ENCODE measurements around the gene LYPLAL1.

DNA sequence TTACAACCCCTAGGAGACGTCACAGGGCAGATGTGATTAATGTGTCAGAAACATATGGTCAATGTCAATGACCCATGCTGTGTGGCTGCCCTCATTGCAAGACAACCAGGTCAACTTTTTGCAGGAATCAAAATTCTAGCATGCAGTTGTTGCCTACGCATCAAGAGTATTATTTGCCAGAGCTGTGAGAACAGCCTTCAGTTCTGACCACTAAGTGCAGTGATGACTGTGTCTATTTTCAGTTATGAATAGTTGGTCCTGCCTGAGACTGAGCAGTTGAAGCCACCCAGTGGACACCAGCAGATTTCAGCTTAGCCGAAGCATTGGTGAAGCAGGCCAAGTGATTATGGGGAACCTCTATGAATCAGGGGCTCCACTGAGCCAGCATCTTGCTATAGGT lies 47.3 kb downstream of the LYPLAL1 start:
- TF ChIP-seq POLR2A (IDR thresholded peaks at IDR 0.05) = no peak
- TF ChIP-seq, protein P1, sequence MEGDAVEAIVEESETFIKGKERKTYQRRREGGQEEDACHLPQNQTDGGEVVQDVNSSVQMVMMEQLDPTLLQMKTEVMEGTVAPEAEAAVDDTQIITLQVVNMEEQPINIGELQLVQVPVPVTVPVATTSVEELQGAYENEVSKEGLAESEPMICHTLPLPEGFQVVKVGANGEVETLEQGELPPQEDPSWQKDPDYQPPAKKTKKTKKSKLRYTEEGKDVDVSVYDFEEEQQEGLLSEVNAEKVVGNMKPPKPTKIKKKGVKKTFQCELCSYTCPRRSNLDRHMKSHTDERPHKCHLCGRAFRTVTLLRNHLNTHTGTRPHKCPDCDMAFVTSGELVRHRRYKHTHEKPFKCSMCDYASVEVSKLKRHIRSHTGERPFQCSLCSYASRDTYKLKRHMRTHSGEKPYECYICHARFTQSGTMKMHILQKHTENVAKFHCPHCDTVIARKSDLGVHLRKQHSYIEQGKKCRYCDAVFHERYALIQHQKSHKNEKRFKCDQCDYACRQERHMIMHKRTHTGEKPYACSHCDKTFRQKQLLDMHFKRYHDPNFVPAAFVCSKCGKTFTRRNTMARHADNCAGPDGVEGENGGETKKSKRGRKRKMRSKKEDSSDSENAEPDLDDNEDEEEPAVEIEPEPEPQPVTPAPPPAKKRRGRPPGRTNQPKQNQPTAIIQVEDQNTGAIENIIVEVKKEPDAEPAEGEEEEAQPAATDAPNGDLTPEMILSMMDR (IDR thresholded peaks at IDR 0.05) = no peak
